ENCODE results near the gene C21orf58.

GRCh38 chr21:46319186-46319585, 4.5 kb downstream of the C21orf58 start:
- TF ChIP-seq POLR2A (IDR thresholded peaks at IDR 0.05), result no peak
- TF ChIP-seq, protein P1, sequence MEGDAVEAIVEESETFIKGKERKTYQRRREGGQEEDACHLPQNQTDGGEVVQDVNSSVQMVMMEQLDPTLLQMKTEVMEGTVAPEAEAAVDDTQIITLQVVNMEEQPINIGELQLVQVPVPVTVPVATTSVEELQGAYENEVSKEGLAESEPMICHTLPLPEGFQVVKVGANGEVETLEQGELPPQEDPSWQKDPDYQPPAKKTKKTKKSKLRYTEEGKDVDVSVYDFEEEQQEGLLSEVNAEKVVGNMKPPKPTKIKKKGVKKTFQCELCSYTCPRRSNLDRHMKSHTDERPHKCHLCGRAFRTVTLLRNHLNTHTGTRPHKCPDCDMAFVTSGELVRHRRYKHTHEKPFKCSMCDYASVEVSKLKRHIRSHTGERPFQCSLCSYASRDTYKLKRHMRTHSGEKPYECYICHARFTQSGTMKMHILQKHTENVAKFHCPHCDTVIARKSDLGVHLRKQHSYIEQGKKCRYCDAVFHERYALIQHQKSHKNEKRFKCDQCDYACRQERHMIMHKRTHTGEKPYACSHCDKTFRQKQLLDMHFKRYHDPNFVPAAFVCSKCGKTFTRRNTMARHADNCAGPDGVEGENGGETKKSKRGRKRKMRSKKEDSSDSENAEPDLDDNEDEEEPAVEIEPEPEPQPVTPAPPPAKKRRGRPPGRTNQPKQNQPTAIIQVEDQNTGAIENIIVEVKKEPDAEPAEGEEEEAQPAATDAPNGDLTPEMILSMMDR (IDR thresholded peaks at IDR 0.05), result no peak

All from tibial nerve (tissue), 3 donors.